CD4-positive, alpha-beta memory T cell (primary cell): ENCODE measurements around the gene GPLD1. TPM values are rescaled to one million over a fixed set of nuclear protein-coding genes. Genes with fewer than 3 reads are reported as not detected.
"Not testable (repeated sequence)": the region's sequence is repeated elsewhere in the genome, so short reads cannot be mapped to it uniquely, and the experiment has no call there.

Experiments used
- CTCF ChIA-PET: fragments of 350-600 bp; sonication (Branson Sonifier 250); formaldehyde crosslinking; loops from one replicate; lab custom pipeline; 2021; ENCODE audit warnings: inconsistent platforms; ENCODE audit not compliant: partially characterized antibody; lab: Charles Lee
- POLR2A ChIA-PET: fragments of 350-600 bp; sonication (Branson Sonifier 250); formaldehyde crosslinking; loops from one replicate; lab custom pipeline; 2021; ENCODE audit not compliant: partially characterized antibody; lab: Charles Lee
- DNase-seq, 5 donors: peaks; one replicate each; pipeline versions ENCODE4 v3.0.0 to v3.0.0-alpha.2; 2020 to 2022; ENCODE audit warnings: mixed read lengths in 1 of 5
- H3K27ac ChIP-seq: one replicate; pipeline ENCODE4 v1.7.0; 2013; ENCODE audit warnings: low read depth, low read length
- H3K27me3 ChIP-seq: 2 replicates; pipeline ENCODE4 v1.7.0; 2013; ENCODE audit warnings: mild to moderate bottlenecking, low read length, moderate library complexity; ENCODE audit not compliant: insufficient read depth
- H3K36me3 ChIP-seq: 2 replicates; pipeline ENCODE4 v1.7.0; 2013; ENCODE audit warnings: mild to moderate bottlenecking, low read length, moderate library complexity; ENCODE audit not compliant: insufficient read depth
- H3K4me1 ChIP-seq: 2 replicates; pipeline ENCODE4 v1.7.0; 2013; ENCODE audit warnings: mild to moderate bottlenecking, low read length, moderate library complexity; ENCODE audit not compliant: insufficient read depth
- H3K4me3 ChIP-seq, 2 donors: one replicate each; pipeline ENCODE4 v1.7.0; 2013; ENCODE audit warnings: low read length in 2 of 2, mild to moderate bottlenecking in 1 of 2
- H3K9me3 ChIP-seq, 2 donors: one replicate each; pipeline ENCODE4 v1.7.0; 2013; ENCODE audit warnings: low read length in 2 of 2, control low read depth in 1 of 2; ENCODE audit not compliant: control insufficient read depth in 1 of 2
- H3K27ac Mint-ChIP-seq, 7 donors: one replicate each; pipeline ENCODE4 v1.8.0; 2020 to 2021; ENCODE audit warnings: mixed read lengths in 7 of 7, mild to moderate bottlenecking in 6 of 7, inconsistent platforms in 3 of 7, moderate library complexity in 3 of 7
- H3K27me3 Mint-ChIP-seq, 2 donors: one replicate each; pipeline ENCODE4 v1.8.0; 2020 to 2021; ENCODE audit warnings: mixed read lengths in 2 of 2
- H3K36me3 Mint-ChIP-seq, 2 donors: one replicate each; pipeline ENCODE4 v1.8.0; 2020 to 2021; ENCODE audit warnings: mixed read lengths in 2 of 2, inconsistent platforms in 1 of 2, mild to moderate bottlenecking in 1 of 2
- H3K4me1 Mint-ChIP-seq, 4 donors: one replicate each; pipeline ENCODE4 v1.8.0; 2020 to 2021; ENCODE audit warnings: mixed read lengths in 4 of 4, mild to moderate bottlenecking in 1 of 4
- H3K4me3 Mint-ChIP-seq, 8 donors: one replicate each; pipeline ENCODE4 v1.8.0; 2020 to 2021; ENCODE audit warnings: mixed read lengths in 8 of 8, mild to moderate bottlenecking in 7 of 8, moderate library complexity in 6 of 8, inconsistent platforms in 3 of 8
- H3K9me3 Mint-ChIP-seq, 8 donors: one replicate each; pipeline ENCODE4 v1.8.0; 2020 to 2021; ENCODE audit warnings: mixed read lengths in 8 of 8, mild to moderate bottlenecking in 5 of 8, inconsistent platforms in 3 of 8, moderate library complexity in 1 of 8
- intact Hi-C: fragments of 100-400 bp; cut with micrococcal nuclease; formaldehyde crosslinking; loops from one replicate; pipeline ENCODE4 v1.15.1; 2023
- polyA plus RNA-seq, 2 donors: library from polyadenylated mRNA; unstranded; fragments of 300-500 nt; fragmentation: Illumina TruSeq; gene quantifications; one replicate each; pipeline ENCODE4 v1.2.3, GENCODE V29; 2021
- total RNA-seq, 2 experiments: library from RNA; stranded (reverse); gene quantifications; one replicate each; pipeline ENCODE4 v1.2.3, GENCODE V29; 2021

GPLD1 gene
- total and polyA plus RNA-seq, 4 experiments from 2014 or later, result 0.30 to 1.4 (median 0.49) TPM; not detected in 1

- ChIA-PET POLR2A (no interaction called here), CTCF (interaction anchor here (1.1 to 1.3 kb wide), 2 partner anchors 19 to 67 kb away, joined by 3 to 4 read pairs; partner anchors contain the start of gene ALDH5A1)
- no peak overlapping the region for H3K4me3 Mint-ChIP-seq
- no peak overlapping the region for H3K4me3 ChIP-seq
- peaks cover 0 to 5% (median 0%) of the 10 kb centered on the region in 8 donors for H3K9me3 Mint-ChIP-seq
- H3K9me3 ChIP-seq, result no peaks in the 10 kb centered on the region
- H3K27me3 Mint-ChIP-seq, result no peaks in the 10 kb centered on the region
- peaks cover 3% of the 10 kb centered on the region for H3K36me3 ChIP-seq
- intact Hi-C loops, result no loop called here
- DNase-seq, result no peak
- H3K36me3 Mint-ChIP-seq, result peaks cover 52 to 63% of the 10 kb centered on the region in 2 donors
- H3K4me1 ChIP-seq, result no peaks in the 10 kb centered on the region
- no peak overlapping the region for H3K27ac ChIP-seq
- H3K4me1 Mint-ChIP-seq, result peaks cover 0 to 4% (median 0%) of the 10 kb centered on the region in 4 donors
- H3K27ac Mint-ChIP-seq, result peak overlapping the region in 2 of 7 donors; percentile 22 to 51
- H3K27me3 ChIP-seq, result no peaks in the 10 kb centered on the region
Measured at GRCh38 chr6:24513602-24514001, 24.2 kb upstream of the GPLD1 start.

DNA sequence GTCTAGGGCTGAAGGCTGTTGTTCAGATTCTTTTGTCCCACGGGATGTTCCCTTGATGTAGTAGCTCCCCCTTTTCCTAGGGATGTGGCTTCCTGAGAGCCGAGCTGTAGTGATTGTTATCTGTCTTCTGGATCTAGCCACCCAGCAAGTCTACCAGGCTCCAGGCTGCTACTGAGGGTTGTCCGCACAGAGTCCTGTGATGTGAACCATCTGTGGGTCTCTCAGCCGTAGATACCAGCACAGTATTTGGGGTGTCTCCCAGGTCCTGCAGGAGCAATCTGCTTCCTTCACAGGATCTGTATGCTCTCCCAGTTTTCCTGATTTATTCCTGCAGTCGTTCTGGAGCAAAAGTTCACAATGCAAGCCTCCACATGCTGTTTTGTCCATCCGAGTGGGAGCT is 22.6 kb upstream of the GPLD1 start:
- Mint-ChIP-seq H3K36me3 (peaks cover 62 to 67% of the 10 kb centered on the region in 2 donors), H3K27ac (peak overlapping the region in 1 of 7 donors; percentile 32)
- H3K9me3 ChIP-seq, H3K4me3 Mint-ChIP-seq, H3K27ac ChIP-seq, H3K27me3 Mint-ChIP-seq, H3K4me1 ChIP-seq, H3K4me3 ChIP-seq, POLR2A ChIA-PET, H3K9me3 Mint-ChIP-seq, H3K27me3 ChIP-seq, DNase-seq, H3K36me3 ChIP-seq, H3K4me1 Mint-ChIP-seq, intact Hi-C loops: not testable (repeated sequence)
- CTCF ChIA-PET, result interaction anchor here (0.7 to 1.5 kb wide), 3 partner anchors 9 to 12 kb away, joined by 3 to 4 read pairs (median 3); no protein-coding TSS in a partner anchor

GRCh38 chr6:24506814-24507520 is 17.6 kb upstream of the GPLD1 start:
- intact Hi-C loops, result no loop called here
- no peaks in the 10 kb centered on the region for H3K27me3 Mint-ChIP-seq
- H3K4me3 Mint-ChIP-seq, result no peak overlapping the region
- H3K36me3 ChIP-seq, result no peaks in the 10 kb centered on the region
- no peak overlapping the region for H3K4me3 ChIP-seq
- POLR2A ChIA-PET, result no interaction called here
- H3K27ac ChIP-seq, result no peak overlapping the region
- no peak for DNase-seq
- no peak overlapping the region for H3K27ac Mint-ChIP-seq
- H3K4me1 ChIP-seq, result no peaks in the 10 kb centered on the region
- H3K27me3 ChIP-seq, result no peaks in the 10 kb centered on the region
- H3K36me3 Mint-ChIP-seq, result peaks cover 74 to 81% of the 10 kb centered on the region in 2 donors
- H3K9me3 Mint-ChIP-seq, result peaks cover 0 to 9% (median under 1%) of the 10 kb centered on the region in 8 donors
- H3K9me3 ChIP-seq, result no peaks in the 10 kb centered on the region
- CTCF ChIA-PET, result interaction anchor here (1.1 kb wide), 1 partner anchor 11 kb away, joined by 4 read pairs; no protein-coding TSS in a partner anchor
- peaks cover 0 to 4% (median 0%) of the 10 kb centered on the region in 4 donors for H3K4me1 Mint-ChIP-seq

DNA sequence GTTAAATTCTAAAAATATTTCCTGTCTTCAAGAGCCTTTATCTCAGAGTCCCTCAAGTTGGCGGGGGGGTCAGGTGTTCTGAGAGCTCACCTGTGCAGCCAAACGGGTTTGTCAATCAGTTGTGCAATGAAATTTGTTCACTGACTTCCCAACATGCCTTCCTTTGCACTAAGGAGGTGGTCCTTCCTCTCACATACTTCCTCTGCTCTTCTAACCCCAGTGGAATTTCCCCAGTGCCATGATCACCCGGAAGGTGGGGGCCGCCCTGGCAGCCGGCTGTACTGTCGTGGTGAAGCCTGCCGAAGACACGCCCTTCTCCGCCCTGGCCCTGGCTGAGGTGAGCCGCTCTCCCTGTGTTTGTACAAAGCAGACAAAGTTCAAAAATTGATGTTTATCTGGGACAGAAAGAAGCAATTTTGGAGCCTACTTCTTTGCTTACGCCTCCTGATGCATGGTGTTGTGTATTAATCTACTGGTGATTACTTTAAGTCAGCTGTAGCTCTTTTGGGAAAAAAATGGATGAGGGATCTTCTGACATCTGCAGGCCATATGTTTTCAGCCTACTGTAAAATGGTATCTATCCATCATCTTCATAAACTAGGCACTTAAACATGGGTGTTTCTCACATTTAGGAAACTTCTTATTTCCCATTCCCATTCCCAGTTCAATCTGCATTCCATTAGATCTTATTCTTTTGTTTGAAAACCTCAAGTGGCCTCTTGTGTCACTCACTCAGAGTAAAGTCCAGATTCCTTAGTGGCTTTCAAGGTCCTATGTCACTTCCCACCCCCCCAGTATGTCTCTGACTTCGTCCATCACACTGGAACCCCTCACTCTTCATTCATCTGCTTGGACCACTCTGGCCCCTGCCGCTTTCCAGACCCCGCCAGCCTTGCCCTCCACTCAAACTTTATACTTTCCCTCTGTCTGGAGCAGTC is 15.5 kb upstream of the GPLD1 start:
- no peak overlapping the region for H3K4me3 ChIP-seq
- peaks cover 57 to 64% of the 10 kb centered on the region in 2 donors for H3K36me3 Mint-ChIP-seq
- H3K27ac ChIP-seq, result no peak overlapping the region
- no peaks in the 10 kb centered on the region for H3K27me3 Mint-ChIP-seq
- H3K4me1 Mint-ChIP-seq, result peaks cover 0 to 3% (median 1%) of the 10 kb centered on the region in 4 donors
- intact Hi-C loops, result no loop called here
- H3K4me3 Mint-ChIP-seq, result peak overlapping the region in 1 of 8 donors; percentile 48
- DNase-seq, result no peak
- no peaks in the 10 kb centered on the region for H3K27me3 ChIP-seq
- H3K27ac Mint-ChIP-seq, result peak overlapping the region in 1 of 7 donors; percentile 2
- CTCF ChIA-PET, result no interaction called here
- POLR2A ChIA-PET, result no interaction called here
- no peaks in the 10 kb centered on the region for H3K4me1 ChIP-seq
- H3K36me3 ChIP-seq, result no peaks in the 10 kb centered on the region
- peaks cover 0 to 9% (median under 1%) of the 10 kb centered on the region in 8 donors for H3K9me3 Mint-ChIP-seq
- no peaks in the 10 kb centered on the region for H3K9me3 ChIP-seq

DNA sequence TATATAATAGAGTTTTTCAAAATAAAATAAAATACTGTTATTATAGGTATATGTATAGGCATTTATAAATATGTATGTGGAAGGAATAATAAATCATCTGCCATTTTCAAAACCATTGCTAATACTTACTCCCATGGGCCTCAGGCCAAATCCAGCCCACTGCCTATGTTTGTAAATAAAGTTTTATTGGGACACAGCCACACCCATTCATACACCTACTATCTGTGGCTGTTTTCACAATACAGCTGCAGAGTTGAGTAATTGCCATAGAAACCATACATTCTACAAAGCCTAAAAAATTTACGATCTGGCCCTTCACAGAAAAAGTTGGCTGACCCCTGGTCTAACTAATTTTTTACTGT is 14.9 kb upstream of the GPLD1 start:
- H3K4me3 ChIP-seq, result no peak overlapping the region
- H3K9me3 Mint-ChIP-seq, result peaks cover 0 to 6% (median under 1%) of the 10 kb centered on the region in 8 donors
- H3K4me1 Mint-ChIP-seq, result peaks cover 0 to 4% (median 1%) of the 10 kb centered on the region in 4 donors
- H3K4me3 Mint-ChIP-seq, result no peak overlapping the region
- H3K36me3 Mint-ChIP-seq, result peaks cover 52 to 58% of the 10 kb centered on the region in 2 donors
- POLR2A ChIA-PET, result no interaction called here
- H3K27ac ChIP-seq, result no peak overlapping the region
- no peaks in the 10 kb centered on the region for H3K27me3 ChIP-seq
- CTCF ChIA-PET, result no interaction called here
- intact Hi-C loops, result no loop called here
- no peaks in the 10 kb centered on the region for H3K4me1 ChIP-seq
- no peaks in the 10 kb centered on the region for H3K36me3 ChIP-seq
- no peak for DNase-seq
- H3K27me3 Mint-ChIP-seq, result no peaks in the 10 kb centered on the region
- no peaks in the 10 kb centered on the region for H3K9me3 ChIP-seq
- no peak overlapping the region for H3K27ac Mint-ChIP-seq

DNA sequence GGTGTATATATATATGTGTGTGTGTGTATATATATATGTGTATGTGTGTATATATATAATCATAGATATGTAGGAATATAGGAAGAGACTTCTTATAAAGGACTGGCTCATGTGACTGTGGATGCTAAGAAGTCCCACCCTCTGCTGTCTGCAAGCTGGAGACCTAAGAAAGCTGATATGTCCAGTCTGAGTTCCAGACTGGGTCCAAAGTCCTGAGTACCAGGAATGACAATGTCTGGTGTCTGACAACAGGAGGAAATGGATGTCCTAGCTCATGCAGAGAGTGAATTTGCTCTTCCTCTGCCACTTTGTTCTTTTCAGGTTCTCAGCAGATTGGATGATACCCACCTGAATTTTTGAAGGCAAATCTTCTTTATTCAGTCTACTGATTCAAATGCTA is 12.5 kb upstream of the GPLD1 start:
- Mint-ChIP-seq H3K36me3 (peaks cover 38 to 46% of the 10 kb centered on the region in 2 donors), H3K9me3 (peaks cover 0 to 2% (median 0%) of the 10 kb centered on the region in 8 donors), H3K27me3 (no peaks in the 10 kb centered on the region), H3K4me1 (peaks cover 0 to 7% (median 5%) of the 10 kb centered on the region in 4 donors), H3K27ac (peak overlapping the region in 3 of 7 donors; percentile 12 to 80 (median 23)), H3K4me3 (no peak overlapping the region)
- Histone ChIP-seq H3K27me3 (no peaks in the 10 kb centered on the region), H3K9me3 (no peaks in the 10 kb centered on the region), H3K36me3 (no peaks in the 10 kb centered on the region), H3K4me3 (no peak overlapping the region), H3K4me1 (no peaks in the 10 kb centered on the region), H3K27ac (no peak overlapping the region)
- DNase-seq, result no peak
- intact Hi-C loops, result no loop called here
- ChIA-PET POLR2A (no interaction called here), CTCF (interaction anchor here (0.6 to 1.5 kb wide), 2 partner anchors 10 to 12 kb away, joined by 3 read pairs; no protein-coding TSS in a partner anchor)

GRCh38 chr6:24501374-24501773 is 12.0 kb upstream of the GPLD1 start:
- Histone ChIP-seq H3K4me3 (no peak overlapping the region), H3K4me1 (no peaks in the 10 kb centered on the region), H3K36me3 (no peaks in the 10 kb centered on the region), H3K27me3 (no peaks in the 10 kb centered on the region), H3K27ac (no peak overlapping the region), H3K9me3 (no peaks in the 10 kb centered on the region)
- Mint-ChIP-seq H3K4me3 (no peak overlapping the region), H3K27ac (peak overlapping the region in 1 of 7 donors; percentile 29), H3K9me3 (peaks cover 0 to 4% (median 0%) of the 10 kb centered on the region in 8 donors), H3K4me1 (peaks cover 0 to 11% (median 5%) of the 10 kb centered on the region in 4 donors), H3K36me3 (peaks cover 39 to 49% of the 10 kb centered on the region in 2 donors), H3K27me3 (no peaks in the 10 kb centered on the region)
- intact Hi-C loops, result no loop called here
- no peak for DNase-seq
- ChIA-PET CTCF (interaction anchor here (1.5 kb wide), 1 partner anchor 11 kb away, joined by 3 read pairs; no protein-coding TSS in a partner anchor), POLR2A (no interaction called here)
